Stomach (tissue), 9 donors: Measurements from ENCODE around the gene TEX48. TPM values are rescaled to one million over a fixed set of nuclear protein-coding genes. Genes with fewer than 3 reads are reported as not detected.

Source experiments
- DNase-seq, 2 donors: peaks; one replicate each; pipeline versions ENCODE4 v3.0.0 to v3.0.0-alpha.2; 2013 to 2019
- H3K27ac ChIP-seq, 5 donors: fragments of 200-600 bp in 4 of 5; sonication (generic) in 4 of 5; one replicate each; pipeline ENCODE4 v1.5.1; 2013 to 2019; ENCODE audit warnings: mild to moderate bottlenecking in 1 of 5, moderate library complexity in 1 of 5
- H3K27me3 ChIP-seq, 3 donors: fragments of 200-600 bp; sonication (generic); one replicate each; pipeline ENCODE4 v1.5.1; 2017 to 2019; ENCODE audit warnings: mixed run types in 1 of 3
- H3K36me3 ChIP-seq, 4 donors: fragments of 200-600 bp; sonication (generic); 1 replicate in 3 of 4; 2 replicates in 1 of 4; pipeline ENCODE4 v1.5.1; 2016 to 2019
- H3K4me1 ChIP-seq, 4 donors: fragments of 200-600 bp; sonication (generic); one replicate each; pipeline ENCODE4 v1.5.1; 2016 to 2019
- H3K4me3 ChIP-seq, 4 donors: fragments of 200-600 bp; sonication (generic) in 3 of 4; one replicate each; pipeline ENCODE4 v1.5.1; 2016 to 2019; ENCODE audit warnings: mild to moderate bottlenecking in 1 of 4
- H3K9me3 ChIP-seq, 4 donors: fragments of 200-600 bp; sonication (generic); one replicate each; pipeline ENCODE4 v1.5.1; 2016 to 2019
- EP300 ChIP-seq: sonication (generic); formaldehyde crosslinking; IDR thresholded peaks from one replicate; pipeline ENCODE4 v1.6.1; 2017; ENCODE audit warnings: antibody characterized with exemption
- POLR2A ChIP-seq, 4 donors: fragments of 450-650 bp; IDR thresholded peaks; one replicate each; pipeline ENCODE4 v1.6.1; 2016; ENCODE audit warnings: antibody characterized with exemption in 4 of 4, control low read depth in 2 of 4, mild to moderate bottlenecking in 1 of 4, moderate library complexity in 1 of 4
- POLR2AphosphoS5 ChIP-seq, 3 donors: sonication (generic); formaldehyde crosslinking; IDR thresholded peaks; one replicate each; pipeline ENCODE4 v1.6.1; 2016; ENCODE audit warnings: antibody characterized with exemption in 3 of 3
- WGBS, 5 donors: extraction: QIAGEN DNeasy Blood & Tissue Kit in 3 of 5; methylation state at CpG; one replicate each; pipeline versions ENCODE4 v1.1.5 to v1.1.7; 2013 to 2018; 5-methylcytosine and 5-hydroxymethylcytosine counted together
- intact Hi-C: fragments of 100-400 bp; cut with DNase I; formaldehyde crosslinking; loops from one replicate; pipeline ENCODE4 v1.15.1; 2023; ENCODE audit warnings: low total_unique reads
- polyA plus RNA-seq, 3 donors: library from polyadenylated mRNA; stranded (reverse); fragments of 200-250 nt; gene quantifications; one replicate each; pipeline ENCODE4 v1.2.3, GENCODE V29; 2013
- total RNA-seq, 5 donors: library from RNA; depleted of rRNA; stranded (reverse); fragments of >200 nt; gene quantifications; one replicate each; pipeline versions ENCODE4 v1.1.0 to v1.2.3, GENCODE V29; 2014 to 2016
- TF ChIP-seq, protein P1 (sequence below), 7 experiments: fragments of 450-650 bp in 4 of 7; fragments of 200-600 bp in 3 of 7; sonication (generic) in 3 of 7; IDR thresholded peaks; one replicate each; pipeline ENCODE4 v1.5.1; 2016 to 2019; ENCODE audit warnings: antibody characterized with exemption in 7 of 7, control low read depth in 2 of 7, mild to moderate bottlenecking in 1 of 7
- donor health status: healthy with polysubstance abuse.
- donor health status: Bipolar disorder and iron deficiency.
- donor health status: healthy.

Gene TEX48
- total and polyA plus RNA-seq, 8 donors = not detected

DNA sequence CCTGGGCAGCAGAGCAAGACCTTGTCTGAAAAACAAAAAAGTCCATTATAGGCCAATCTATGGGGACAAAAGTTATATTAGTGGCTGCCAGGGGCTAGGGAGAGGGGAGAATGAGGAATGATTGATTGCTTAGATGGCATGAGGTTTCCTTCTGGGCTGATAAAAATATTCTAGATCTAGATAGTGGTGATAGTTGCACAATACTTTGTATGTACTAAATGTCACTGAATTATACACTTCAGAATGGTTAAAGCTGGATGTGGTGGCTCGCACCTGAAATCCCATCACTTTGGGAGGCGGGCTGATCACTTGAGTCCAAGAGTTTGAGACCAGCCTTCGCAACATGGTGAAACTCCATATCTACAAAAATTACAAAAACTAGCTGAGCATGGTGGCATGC lies 42.8 kb upstream of the TEX48 start:
- intact Hi-C loops = no loop called here
- no peak for DNase-seq
- Histone ChIP-seq H3K9me3 (no peaks in the 10 kb centered on the region), H3K4me3 (no peak overlapping the region), H3K36me3 (no peaks in the 10 kb centered on the region), H3K27ac (no peak overlapping the region), H3K4me1 (no peaks in the 10 kb centered on the region), H3K27me3 (peaks cover 0 to 17% (median 0%) of the 10 kb centered on the region in 3 donors)
- 92 to 100% (median 96%) methylated on average over 3 of the region's 3 CpGs for WGBS, 5 donors
- TF ChIP-seq POLR2AphosphoS5 (IDR thresholded peaks at IDR 0.05) (no peak), POLR2A (IDR thresholded peaks at IDR 0.05) (no peak), EP300 (no peak)
- TF ChIP-seq, protein P1, sequence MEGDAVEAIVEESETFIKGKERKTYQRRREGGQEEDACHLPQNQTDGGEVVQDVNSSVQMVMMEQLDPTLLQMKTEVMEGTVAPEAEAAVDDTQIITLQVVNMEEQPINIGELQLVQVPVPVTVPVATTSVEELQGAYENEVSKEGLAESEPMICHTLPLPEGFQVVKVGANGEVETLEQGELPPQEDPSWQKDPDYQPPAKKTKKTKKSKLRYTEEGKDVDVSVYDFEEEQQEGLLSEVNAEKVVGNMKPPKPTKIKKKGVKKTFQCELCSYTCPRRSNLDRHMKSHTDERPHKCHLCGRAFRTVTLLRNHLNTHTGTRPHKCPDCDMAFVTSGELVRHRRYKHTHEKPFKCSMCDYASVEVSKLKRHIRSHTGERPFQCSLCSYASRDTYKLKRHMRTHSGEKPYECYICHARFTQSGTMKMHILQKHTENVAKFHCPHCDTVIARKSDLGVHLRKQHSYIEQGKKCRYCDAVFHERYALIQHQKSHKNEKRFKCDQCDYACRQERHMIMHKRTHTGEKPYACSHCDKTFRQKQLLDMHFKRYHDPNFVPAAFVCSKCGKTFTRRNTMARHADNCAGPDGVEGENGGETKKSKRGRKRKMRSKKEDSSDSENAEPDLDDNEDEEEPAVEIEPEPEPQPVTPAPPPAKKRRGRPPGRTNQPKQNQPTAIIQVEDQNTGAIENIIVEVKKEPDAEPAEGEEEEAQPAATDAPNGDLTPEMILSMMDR (IDR thresholded peaks at IDR 0.05) = no peak

DNA sequence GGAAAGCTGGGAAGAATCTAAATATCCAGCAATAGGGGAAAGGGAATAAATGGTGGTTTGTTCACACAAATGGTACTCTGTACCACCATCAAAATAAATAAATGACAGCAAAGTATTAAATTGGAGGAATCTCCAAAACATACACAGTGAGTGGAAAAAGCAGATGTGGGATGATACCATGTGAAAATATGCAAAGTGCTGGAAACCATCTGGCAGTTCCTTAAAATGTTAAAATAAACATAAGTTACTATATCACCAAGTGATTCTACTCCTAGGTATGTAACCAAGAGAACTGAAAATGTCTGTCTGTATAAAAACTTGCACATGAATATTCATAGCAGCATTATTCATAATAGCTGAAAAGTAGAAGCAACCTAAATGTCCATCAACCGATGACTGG lies 41.9 kb upstream of the TEX48 start:
- Histone ChIP-seq H3K9me3 (no peaks in the 10 kb centered on the region), H3K27me3 (peaks cover 0 to 23% (median 0%) of the 10 kb centered on the region in 3 donors), H3K4me3 (no peak overlapping the region), H3K4me1 (no peaks in the 10 kb centered on the region), H3K36me3 (no peaks in the 10 kb centered on the region), H3K27ac (no peak overlapping the region)
- 94 to 100% (median 97%) methylated on average over 1 of the region's 1 CpG for WGBS, 5 donors
- DNase-seq = no peak
- intact Hi-C loops = no loop called here
- no peak for TF ChIP-seq POLR2A (IDR thresholded peaks at IDR 0.05)
- no peak for TF ChIP-seq POLR2AphosphoS5 (IDR thresholded peaks at IDR 0.05)
- no peak for TF ChIP-seq EP300

DNA sequence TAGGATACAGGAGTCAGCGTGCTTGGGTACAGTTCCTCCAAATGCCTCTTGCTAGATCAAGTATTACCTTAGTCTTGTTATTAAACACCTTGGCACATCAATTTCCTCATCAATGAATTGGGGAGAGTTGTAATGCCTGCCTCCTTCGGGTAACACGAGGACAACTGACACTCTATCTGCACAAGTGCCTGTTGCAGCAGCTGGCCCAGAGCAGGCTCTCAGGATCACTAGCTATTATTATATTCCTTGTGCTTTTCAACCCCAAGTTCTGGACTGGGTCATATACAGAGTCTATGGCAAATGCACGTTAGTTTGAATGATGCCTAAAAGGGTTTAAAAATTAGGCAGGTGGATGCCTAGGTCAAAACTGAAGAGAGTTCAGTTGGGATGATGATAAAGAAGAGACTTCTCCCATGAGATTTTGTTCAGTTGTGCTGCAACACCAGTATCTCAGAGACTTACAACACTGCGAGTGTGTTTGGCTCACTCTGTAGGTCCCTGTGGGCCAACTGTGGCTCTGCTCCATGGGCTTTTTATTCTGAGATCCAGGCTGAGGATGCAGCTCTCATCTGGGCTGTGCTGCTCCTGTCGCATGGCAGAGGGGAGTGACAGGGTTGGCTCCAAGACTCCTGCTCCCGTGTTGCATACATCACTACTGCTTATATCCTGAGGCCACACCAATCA lies 41.1 kb upstream of the TEX48 start:
- Histone ChIP-seq H3K9me3 (no peaks in the 10 kb centered on the region), H3K27ac (no peak overlapping the region), H3K27me3 (peaks cover 0 to 23% (median 0%) of the 10 kb centered on the region in 3 donors), H3K36me3 (no peaks in the 10 kb centered on the region), H3K4me1 (no peaks in the 10 kb centered on the region), H3K4me3 (no peak overlapping the region)
- WGBS, 5 donors = 57 to 78% (median 72%) methylated on average over 7 of the region's 7 CpGs
- intact Hi-C loops = no loop called here
- no peak for TF ChIP-seq POLR2A (IDR thresholded peaks at IDR 0.05)
- no peak for TF ChIP-seq POLR2AphosphoS5 (IDR thresholded peaks at IDR 0.05)
- TF ChIP-seq EP300 = no peak
- TF ChIP-seq, protein P1 (IDR thresholded peaks at IDR 0.05) = no peak
- DNase-seq = no peak

DNA sequence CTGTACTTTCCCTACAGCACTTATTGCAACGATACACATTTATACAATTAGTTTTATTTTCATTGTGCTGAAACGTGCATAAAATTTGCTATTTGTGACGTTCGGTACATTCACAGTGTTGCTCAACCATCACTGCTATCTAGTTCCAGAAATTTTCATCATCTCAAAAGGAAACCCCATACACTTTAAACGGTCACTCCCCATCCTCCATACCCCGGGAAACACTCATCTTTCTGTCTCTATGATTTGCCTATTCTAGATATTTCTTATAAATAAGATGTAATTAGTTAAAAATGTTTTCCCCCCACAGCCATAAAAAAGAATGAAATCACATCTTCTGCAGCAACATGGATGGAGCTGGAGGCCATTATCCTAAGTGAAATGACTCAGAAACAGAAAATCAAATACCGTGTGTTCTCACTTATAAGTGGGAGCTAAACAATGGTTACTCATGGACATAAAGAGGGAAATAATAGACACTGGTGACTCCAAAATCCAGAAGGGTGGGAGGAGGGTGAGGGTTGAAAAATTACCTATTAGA lies 40.2 kb upstream of the TEX48 start:
- 67 to 82% (median 79%) methylated on average over 7 of the region's 7 CpGs for WGBS, 5 donors
- TF ChIP-seq, protein P1 (IDR thresholded peaks at IDR 0.05) = no peak
- no peak for TF ChIP-seq POLR2AphosphoS5 (IDR thresholded peaks at IDR 0.05)
- TF ChIP-seq POLR2A (IDR thresholded peaks at IDR 0.05) = no peak
- TF ChIP-seq EP300 = no peak
- intact Hi-C loops = no loop called here
- Histone ChIP-seq H3K4me3 (no peak overlapping the region), H3K36me3 (no peaks in the 10 kb centered on the region), H3K9me3 (no peaks in the 10 kb centered on the region), H3K27ac (no peak overlapping the region), H3K27me3 (peaks cover 0 to 23% (median 0%) of the 10 kb centered on the region in 3 donors), H3K4me1 (no peaks in the 10 kb centered on the region)
- DNase-seq = no peak

DNA sequence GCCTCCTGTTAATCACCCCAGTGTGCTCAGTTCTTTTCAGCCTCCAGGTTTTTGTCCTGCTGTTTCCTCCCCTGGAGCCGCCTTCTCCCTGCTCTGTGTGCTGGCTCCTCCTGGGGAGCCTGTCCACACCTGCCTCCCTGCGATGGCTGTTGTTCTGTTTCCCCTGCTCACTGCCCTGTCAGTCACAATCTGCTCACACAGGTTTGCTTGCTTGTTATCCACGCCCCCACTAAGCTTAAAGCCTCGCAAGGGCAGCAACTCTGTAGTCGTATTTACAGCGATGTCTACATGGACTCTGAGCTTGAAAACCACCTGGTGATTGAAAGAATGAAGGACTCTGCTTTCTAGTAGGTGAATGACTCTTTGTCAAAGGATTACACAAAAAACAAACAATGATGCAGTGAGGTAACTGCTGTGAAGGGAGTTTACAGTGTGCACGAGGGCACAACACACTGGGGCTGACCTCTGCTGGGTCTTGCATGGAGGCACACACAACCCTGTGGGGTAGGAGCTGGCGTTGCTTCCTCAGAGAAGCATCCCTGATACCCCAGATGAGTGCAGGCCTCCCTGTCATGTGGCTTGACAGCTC lies 39.6 kb upstream of the TEX48 start:
- no peaks in the 10 kb centered on the region for H3K9me3 ChIP-seq
- peaks cover 0 to 23% (median 0%) of the 10 kb centered on the region in 3 donors for H3K27me3 ChIP-seq
- no peak overlapping the region for H3K4me3 ChIP-seq
- 35 to 59% (median 41%) methylated on average over 8 of the region's 8 CpGs for WGBS, 5 donors
- H3K36me3 ChIP-seq = no peaks in the 10 kb centered on the region
- TF ChIP-seq POLR2AphosphoS5 (IDR thresholded peaks at IDR 0.05) = no peak
- TF ChIP-seq EP300 = no peak
- TF ChIP-seq, protein P1 (IDR thresholded peaks at IDR 0.05) = no peak
- no peak for TF ChIP-seq POLR2A (IDR thresholded peaks at IDR 0.05)
- no peaks in the 10 kb centered on the region for H3K4me1 ChIP-seq
- intact Hi-C loops = no loop called here
- no peak overlapping the region for H3K27ac ChIP-seq
- peak in 1 of 2 donors; percentile 67 for DNase-seq
